PC-3 (cell line): ENCODE measurements around the gene FSTL4. TPM values are rescaled to one million over a fixed set of nuclear protein-coding genes. Genes with fewer than 3 reads are reported as not detected.

Experiments
- ATAC-seq: fragments of 200-7000 bp; cut with Tn5 transposase; 2 replicates; pipeline ENCODE4 v1.9.1; 2020; ENCODE audit warnings: mild to moderate bottlenecking, moderate library complexity
- BruUV-seq: library from RNA; stranded (reverse); fragments of 400-500 nt; replicated peaks from 2 replicates; lab custom pipeline; 2021; lab: Mats Ljungman, UMichigan
- CTCF ChIA-PET: fragments of 300-600 bp; sonication (Branson Sonifier 250); formaldehyde crosslinking; loops from one replicate; lab custom pipeline; 2022; ENCODE audit warnings: antibody characterized with exemption; lab: Charles Lee
- POLR2A ChIA-PET: fragments of 300-600 bp; sonication (Branson Sonifier 250); formaldehyde crosslinking; loops from one replicate; lab custom pipeline; 2022; ENCODE audit warnings: antibody characterized with exemption; ENCODE audit not compliant: unreplicated experiment; lab: Charles Lee
- DNase-seq: peaks from one replicate; pipeline ENCODE4 v3.0.0-alpha.2; 2015
- H2AFZ ChIP-seq: fragments of 300-600 bp; sonication (generic); 2 replicates; pipeline ENCODE4 v1.6.0; 2016; ENCODE audit warnings: antibody characterized with exemption, low read length
- H3F3A ChIP-seq: fragments of 300-600 bp; sonication (generic); one replicate; pipeline ENCODE4 v1.6.0; 2017; ENCODE audit warnings: antibody characterized with exemption, low read length, control low read depth, mild to moderate bottlenecking; ENCODE audit not compliant: unreplicated experiment
- H3K27ac ChIP-seq: fragments of 300-600 bp; sonication (generic); 2 replicates; pipeline ENCODE4 v1.5.1; 2016; ENCODE audit warnings: mild to moderate bottlenecking, low read length
- H3K27me3 ChIP-seq: fragments of 300-600 bp; sonication (generic); 2 replicates; pipeline ENCODE4 v1.6.1; 2016; ENCODE audit warnings: low read length, mixed read lengths
- H3K36me3 ChIP-seq: fragments of 300-600 bp; sonication (generic); 2 replicates; pipeline ENCODE4 v1.6.1; 2016; ENCODE audit warnings: low read depth, mixed run types, low read length, mixed read lengths
- H3K4me1 ChIP-seq: fragments of 300-600 bp; sonication (generic); 2 replicates; pipeline ENCODE4 v1.5.1; 2016; ENCODE audit warnings: low read length; ENCODE audit not compliant: insufficient read depth
- H3K4me2 ChIP-seq: fragments of 300-600 bp; sonication (generic); 2 replicates; pipeline ENCODE4 v1.6.0; 2016; ENCODE audit warnings: low read length
- H3K4me3 ChIP-seq: fragments of 300-600 bp; sonication (generic); 2 replicates; pipeline ENCODE4 v1.5.1; 2016; ENCODE audit warnings: mild to moderate bottlenecking, low read length, mixed read lengths
- H3K79me2 ChIP-seq: fragments of 300-600 bp; sonication (generic); 2 replicates; pipeline ENCODE4 v1.6.1; 2017; ENCODE audit warnings: low read length, mixed read lengths
- H3K9ac ChIP-seq: fragments of 300-600 bp; sonication (generic); 2 replicates; pipeline ENCODE4 v1.6.0; 2016; ENCODE audit warnings: mild to moderate bottlenecking, low read length
- H3K9me2 ChIP-seq: fragments of 300-600 bp; sonication (generic); replicated peaks from 2 replicates; pipeline ENCODE4 v1.6.1; 2016; ENCODE audit warnings: mixed run types, low read length, mixed read lengths
- H3K9me3 ChIP-seq: fragments of 300-600 bp; sonication (generic); 2 replicates; pipeline ENCODE4 v1.6.1; 2016; ENCODE audit warnings: low read length, mixed read lengths
- H4K20me1 ChIP-seq: fragments of 300-600 bp; sonication (generic); 2 replicates; pipeline ENCODE4 v1.6.1; 2016; ENCODE audit warnings: low read length, mixed read lengths
- EZH2 ChIP-seq: fragments of 300-600 bp; sonication (generic); IDR thresholded peaks from one replicate; pipeline ENCODE4 v1.6.1; 2017; ENCODE audit warnings: antibody characterized with exemption, mild to moderate bottlenecking, low read length; ENCODE audit not compliant: unreplicated experiment
- EZH2phosphoT487 ChIP-seq: fragments of 300-600 bp; sonication (generic); IDR thresholded peaks from 2 replicates; pipeline ENCODE4 v1.6.1; 2018; ENCODE audit warnings: mild to moderate bottlenecking, antibody characterized with exemption, low read length, borderline replicate concordance
- intact Hi-C: fragments of 100-400 bp; cut with micrococcal nuclease; formaldehyde crosslinking; loops from 2 replicates; pipeline ENCODE4 v1.9.0; 2023
- total RNA-seq: library from RNA; depleted of rRNA; stranded (reverse); fragments of >200 nt; gene quantifications from 2 replicates; pipeline ENCODE4 v1.2.3, GENCODE V29; 2014
- TF ChIP-seq, protein P1 (sequence below): fragments of 300-600 bp; sonication (generic); conservative IDR thresholded peaks from 2 replicates; pipeline ENCODE4 v1.5.1; 2017; ENCODE audit warnings: antibody characterized with exemption, low read depth, mild to moderate bottlenecking, low read length

The FSTL4 gene
- total RNA-seq, 1 experiment from 2014 or later, result 4.2 TPM

DNA sequence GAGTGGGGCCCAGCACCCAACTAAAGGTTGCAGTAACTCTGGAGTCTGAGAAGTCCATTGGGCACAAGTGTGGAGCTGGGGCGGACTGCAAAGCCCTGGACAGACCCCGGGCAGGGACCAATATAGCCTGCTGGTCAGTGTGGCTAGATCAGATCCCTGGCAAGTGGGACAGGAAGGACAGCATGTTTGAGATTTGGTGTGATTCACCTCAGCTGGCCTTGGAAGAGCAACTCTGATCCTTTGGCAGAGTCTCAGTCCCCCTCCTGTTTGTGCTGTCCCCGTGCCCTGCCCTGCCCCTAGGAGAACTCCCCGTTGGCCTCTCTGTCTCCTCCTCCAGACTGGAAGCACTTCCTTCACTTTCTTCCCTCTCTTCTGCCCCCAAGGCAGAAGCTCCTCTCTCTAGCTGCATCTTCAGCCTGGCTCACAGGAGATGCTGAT is 255.3 kb downstream of the FSTL4 start:
- no peak overlapping the region for H2AFZ ChIP-seq
- H4K20me1 ChIP-seq, result no peaks in the 10 kb centered on the region
- no peak overlapping the region for H3K4me3 ChIP-seq
- ATAC-seq (no peak), DNase-seq (no peak)
- POLR2A ChIA-PET, result no interaction called here
- H3K9me3 ChIP-seq, result no peaks in the 10 kb centered on the region
- no peaks in the 10 kb centered on the region for H3F3A ChIP-seq
- no peak overlapping the region for H3K9ac ChIP-seq
- intact Hi-C loops, result no loop called here
- no peak overlapping the region for H3K4me2 ChIP-seq
- no peaks in the 10 kb centered on the region for H3K36me3 ChIP-seq
- CTCF ChIA-PET, result no interaction called here
- no TSS peak for BruUV-seq
- TF ChIP-seq, protein P1, sequence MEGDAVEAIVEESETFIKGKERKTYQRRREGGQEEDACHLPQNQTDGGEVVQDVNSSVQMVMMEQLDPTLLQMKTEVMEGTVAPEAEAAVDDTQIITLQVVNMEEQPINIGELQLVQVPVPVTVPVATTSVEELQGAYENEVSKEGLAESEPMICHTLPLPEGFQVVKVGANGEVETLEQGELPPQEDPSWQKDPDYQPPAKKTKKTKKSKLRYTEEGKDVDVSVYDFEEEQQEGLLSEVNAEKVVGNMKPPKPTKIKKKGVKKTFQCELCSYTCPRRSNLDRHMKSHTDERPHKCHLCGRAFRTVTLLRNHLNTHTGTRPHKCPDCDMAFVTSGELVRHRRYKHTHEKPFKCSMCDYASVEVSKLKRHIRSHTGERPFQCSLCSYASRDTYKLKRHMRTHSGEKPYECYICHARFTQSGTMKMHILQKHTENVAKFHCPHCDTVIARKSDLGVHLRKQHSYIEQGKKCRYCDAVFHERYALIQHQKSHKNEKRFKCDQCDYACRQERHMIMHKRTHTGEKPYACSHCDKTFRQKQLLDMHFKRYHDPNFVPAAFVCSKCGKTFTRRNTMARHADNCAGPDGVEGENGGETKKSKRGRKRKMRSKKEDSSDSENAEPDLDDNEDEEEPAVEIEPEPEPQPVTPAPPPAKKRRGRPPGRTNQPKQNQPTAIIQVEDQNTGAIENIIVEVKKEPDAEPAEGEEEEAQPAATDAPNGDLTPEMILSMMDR, result no peak
- TF ChIP-seq EZH2 (no peak), EZH2phosphoT487 (no peak)
- no peaks in the 10 kb centered on the region for H3K27me3 ChIP-seq
- no peaks in the 10 kb centered on the region for H3K4me1 ChIP-seq
- H3K27ac ChIP-seq, result no peak overlapping the region
- H3K9me2 ChIP-seq, result no peaks in the 10 kb centered on the region
- H3K79me2 ChIP-seq, result no peaks in the 10 kb centered on the region

DNA sequence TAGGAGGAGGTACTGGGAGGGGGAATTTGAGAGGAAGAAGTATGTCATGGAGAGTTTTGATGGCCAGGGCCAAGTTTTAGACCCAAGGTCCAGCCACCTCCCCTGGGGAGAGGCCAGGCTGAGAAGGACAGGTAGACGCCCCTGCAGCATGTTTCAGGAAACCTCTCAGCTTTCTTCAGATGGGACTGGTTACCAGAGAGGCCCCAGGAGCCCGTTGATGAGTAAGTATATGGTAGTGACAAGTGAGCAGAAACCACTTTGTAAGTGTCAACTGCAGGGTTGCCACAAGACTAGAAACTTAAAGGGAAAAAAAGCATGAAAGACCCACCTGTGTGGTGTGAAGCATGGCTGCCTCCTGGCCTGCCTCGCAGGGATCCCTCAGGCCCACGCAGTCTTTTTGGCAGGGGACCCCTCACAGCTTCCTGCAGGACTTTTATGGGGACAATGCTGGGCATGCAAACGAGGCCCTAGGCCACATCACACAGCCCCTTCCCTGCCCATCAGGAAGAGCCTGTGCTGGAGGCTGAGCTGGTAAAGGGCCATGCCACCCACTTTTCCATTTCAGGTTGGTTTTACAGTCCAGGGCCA is 255.9 kb downstream of the FSTL4 start:
- DNase-seq (no peak), ATAC-seq (no peak)
- no peaks in the 10 kb centered on the region for H3K4me1 ChIP-seq
- intact Hi-C loops, result no loop called here
- no peak overlapping the region for H3K9ac ChIP-seq
- no peaks in the 10 kb centered on the region for H4K20me1 ChIP-seq
- H3K27me3 ChIP-seq, result no peaks in the 10 kb centered on the region
- H3F3A ChIP-seq, result no peaks in the 10 kb centered on the region
- POLR2A ChIA-PET, result no interaction called here
- no peak overlapping the region for H3K27ac ChIP-seq
- TF ChIP-seq, protein P1, result no peak
- TF ChIP-seq EZH2, result no peak
- TF ChIP-seq EZH2phosphoT487, result no peak
- H3K9me2 ChIP-seq, result no peaks in the 10 kb centered on the region
- no peak overlapping the region for H3K4me3 ChIP-seq
- H2AFZ ChIP-seq, result no peak overlapping the region
- no peaks in the 10 kb centered on the region for H3K9me3 ChIP-seq
- H3K36me3 ChIP-seq, result no peaks in the 10 kb centered on the region
- no peaks in the 10 kb centered on the region for H3K79me2 ChIP-seq
- CTCF ChIA-PET, result no interaction called here
- no TSS peak for BruUV-seq
- H3K4me2 ChIP-seq, result no peak overlapping the region

DNA sequence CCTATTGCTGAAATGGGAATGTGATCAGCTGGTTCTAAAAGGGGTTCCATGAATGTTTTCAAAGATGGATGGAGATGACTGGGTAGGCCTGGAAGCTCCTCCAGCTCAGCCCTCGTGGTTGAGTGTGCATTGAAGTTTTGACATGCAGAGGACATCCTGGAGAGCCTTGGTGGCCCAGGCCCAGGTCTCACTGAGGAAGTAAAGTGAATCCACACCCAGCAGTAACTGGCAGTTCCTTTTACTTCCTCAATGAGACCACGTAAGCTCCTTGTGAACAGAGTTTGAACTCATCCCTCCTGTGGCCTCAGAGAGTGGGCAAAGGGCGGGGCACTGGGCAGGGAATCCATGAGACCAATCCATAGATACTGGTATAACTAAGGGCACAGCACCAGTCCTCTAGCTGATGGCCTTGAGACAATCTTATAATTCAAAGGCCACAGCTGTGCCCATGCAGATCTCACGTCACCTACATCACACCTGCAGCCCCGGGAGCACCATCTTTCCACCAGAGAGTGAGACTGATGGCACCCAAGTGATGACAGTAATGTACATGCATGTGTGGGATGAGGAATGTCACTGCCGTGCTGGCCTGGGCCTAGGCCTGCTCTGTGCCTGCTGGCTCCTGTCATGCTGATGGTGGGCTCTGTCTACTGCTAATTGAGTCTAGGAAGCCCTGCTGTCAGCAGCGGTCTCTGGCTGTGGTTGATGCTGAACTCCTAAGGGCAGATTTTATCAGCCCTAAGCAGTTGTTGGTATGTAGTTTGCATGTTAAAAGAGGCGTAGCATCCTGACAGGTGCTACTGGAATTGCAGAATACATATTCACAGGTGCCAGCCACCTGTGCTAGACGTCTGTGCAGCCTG is 257.8 kb downstream of the FSTL4 start:
- Histone ChIP-seq H4K20me1 (no peaks in the 10 kb centered on the region), H3K79me2 (no peaks in the 10 kb centered on the region), H2AFZ (no peak overlapping the region), H3K9me3 (no peaks in the 10 kb centered on the region), H3K4me2 (no peak overlapping the region), H3K27me3 (no peaks in the 10 kb centered on the region), H3K27ac (no peak overlapping the region), H3K9me2 (no peaks in the 10 kb centered on the region), H3K36me3 (no peaks in the 10 kb centered on the region), H3K4me1 (no peaks in the 10 kb centered on the region), H3F3A (no peaks in the 10 kb centered on the region), H3K9ac (no peak overlapping the region), H3K4me3 (no peak overlapping the region)
- DNase-seq (no peak), ATAC-seq (no peak)
- intact Hi-C loops, result no loop called here
- CTCF ChIA-PET, result no interaction called here
- TF ChIP-seq EZH2phosphoT487 (no peak), EZH2 (no peak)
- TF ChIP-seq, protein P1, result no peak
- POLR2A ChIA-PET, result no interaction called here
- BruUV-seq, result no TSS peak
